ENCODE data around the gene ARHGAP4. TPM values are rescaled to one million over a fixed set of nuclear protein-coding genes. Genes with fewer than 3 reads are reported as not detected.

The ARHGAP4 gene
- total and polyA plus RNA-seq, 2 donors from 2014 or later: 38.3 to 73.0 TPM

- Histone ChIP-seq H3K27me3 (ENCODE audit: control insufficient read depth, insufficient read depth, low read length) (no peaks in the 10 kb centered on the region), H3K4me3 (ENCODE audit: low read length in 3 of 3) (no peak overlapping the region), H3K36me3 (ENCODE audit: control insufficient read depth in 2 of 3, insufficient read depth in 3 of 3, low read length in 3 of 3) (no peaks in the 10 kb centered on the region), H3K4me1 (ENCODE audit: control insufficient read depth in 2 of 3, insufficient read depth in 2 of 3, low read depth in 1 of 3, low read length in 3 of 3) (peaks cover 0 to 17% (median 3%) of the 10 kb centered on the region in 3 donors), H3K27ac (ENCODE audit: low read depth in 2 of 2, low read length in 2 of 2) (no peak overlapping the region), H3K9me3 (ENCODE audit: control insufficient read depth in 2 of 3, insufficient read depth in 1 of 3, low read length in 3 of 3) (no peaks in the 10 kb centered on the region), H3K9ac (ENCODE audit: low read length in 3 of 3) (no peak overlapping the region)
- FAIRE-seq (no peak), DNase-seq (peak in 2 of 5 donors; percentile 31 to 75)
- intact Hi-C loops (cut with DNase I): no loop called here
- no peak for TF ChIP-seq CTCF (IDR thresholded peaks at IDR 0.05; ENCODE audit: borderline replicate concordance, extremely low read depth, insufficient read depth)
Observed at GRCh38 chrX:153921511-153922446, 4.3 kb downstream of the ARHGAP4 start.

GRCh38 chrX:153921070-153921469 lies 5.0 kb downstream of the ARHGAP4 start:
- Histone ChIP-seq H3K27ac (ENCODE audit: low read depth in 2 of 2, low read length in 2 of 2) (no peak overlapping the region), H3K4me3 (ENCODE audit: low read length in 3 of 3) (no peak overlapping the region), H3K4me1 (ENCODE audit: control insufficient read depth in 2 of 3, insufficient read depth in 2 of 3, low read depth in 1 of 3, low read length in 3 of 3) (peaks cover 0 to 12% (median 0%) of the 10 kb centered on the region in 3 donors), H3K36me3 (ENCODE audit: control insufficient read depth in 2 of 3, insufficient read depth in 3 of 3, low read length in 3 of 3) (no peaks in the 10 kb centered on the region), H3K9ac (ENCODE audit: low read length in 3 of 3) (no peak overlapping the region), H3K9me3 (ENCODE audit: control insufficient read depth in 2 of 3, insufficient read depth in 1 of 3, low read length in 3 of 3) (no peaks in the 10 kb centered on the region), H3K27me3 (ENCODE audit: control insufficient read depth, insufficient read depth, low read length) (no peaks in the 10 kb centered on the region)
- DNase-seq: peak in 1 of 5 donors; percentile 72
- no peak for FAIRE-seq
- intact Hi-C loops (cut with DNase I): no loop called here
- no peak for TF ChIP-seq CTCF (IDR thresholded peaks at IDR 0.05; ENCODE audit: borderline replicate concordance, extremely low read depth, insufficient read depth)

GRCh38 chrX:153920546-153920945 lies 5.5 kb downstream of the ARHGAP4 start:
- H3K36me3 ChIP-seq (ENCODE audit: control insufficient read depth in 2 of 3, insufficient read depth in 3 of 3, low read length in 3 of 3): no peaks in the 10 kb centered on the region
- FAIRE-seq: no peak
- H3K27me3 ChIP-seq (ENCODE audit: control insufficient read depth, insufficient read depth, low read length): no peaks in the 10 kb centered on the region

More at GRCh38 chrX:153920546-153920945, 5.5 kb downstream of the ARHGAP4 start:
- intact Hi-C loops (cut with DNase I): no loop called here
- no peak overlapping the region for H3K4me3 ChIP-seq (ENCODE audit: low read length in 3 of 3)
- peaks cover 0 to 12% (median 0%) of the 10 kb centered on the region in 3 donors for H3K4me1 ChIP-seq (ENCODE audit: control insufficient read depth in 2 of 3, insufficient read depth in 2 of 3, low read depth in 1 of 3, low read length in 3 of 3)
- TF ChIP-seq CTCF (IDR thresholded peaks at IDR 0.05; ENCODE audit: borderline replicate concordance, extremely low read depth, insufficient read depth): no peak
- H3K9ac ChIP-seq (ENCODE audit: low read length in 3 of 3): no peak overlapping the region
- H3K27ac ChIP-seq (ENCODE audit: low read depth in 2 of 2, low read length in 2 of 2): no peak overlapping the region
- H3K9me3 ChIP-seq (ENCODE audit: control insufficient read depth in 2 of 3, insufficient read depth in 1 of 3, low read length in 3 of 3): no peaks in the 10 kb centered on the region
- DNase-seq: no peak

Measured in kidney (tissue), 14 donors.